Loucy (cell line): Measurements from ENCODE around the gene CTH.

ENCODE experiments used
- CTCF ChIP-seq: fragments of 200-600 bp; sonication (generic); conservative IDR thresholded peaks from 2 replicates; pipeline ENCODE4 v1.5.1; 2014; ENCODE audit warnings: mild to moderate bottlenecking, antibody characterized with exemption, low read length
- EZH2phosphoT487 ChIP-seq: fragments of 200-600 bp; IDR thresholded peaks from 2 replicates; pipeline ENCODE4 v1.6.1; 2018; ENCODE audit warnings: antibody characterized with exemption, mild to moderate bottlenecking, moderate library complexity, borderline replicate concordance

- TF ChIP-seq CTCF (no peak), EZH2phosphoT487 (no peak)
These were observed 49.2 kb upstream of the CTH start for GRCh38 chr1:70361727-70362398.
